ENCODE measurements around the gene VDR.

Gene VDR

DNA sequence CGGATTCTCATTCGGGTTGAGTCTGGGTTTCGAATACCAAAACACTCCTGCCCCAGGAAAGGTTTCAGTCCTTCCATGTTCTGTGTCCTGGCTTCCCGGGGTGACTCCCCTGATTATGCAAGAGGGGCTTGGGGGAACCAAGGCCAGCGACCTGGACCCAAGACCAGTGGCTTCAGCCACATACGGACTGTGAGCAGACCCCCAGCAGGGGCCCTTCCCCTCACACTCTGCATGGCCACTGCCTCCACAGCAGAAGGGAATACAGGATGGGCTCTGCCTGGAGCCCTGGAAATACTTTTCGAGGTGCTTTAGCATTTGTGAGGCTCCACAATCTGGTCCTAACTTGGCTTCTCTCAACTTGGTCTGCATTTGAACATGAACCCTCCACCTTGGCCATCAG lies 104.2 kb downstream of the VDR start:
- FAIRE-seq (no peak), DNase-seq (ENCODE audit: insufficient read length, low spot score) (no peak)
- TF ChIP-seq SPI1 (IDR thresholded peaks at IDR 0.05; ENCODE audit: low read depth, low read length), result no peak
- no peak for TF ChIP-seq POU2F2 (IDR thresholded peaks at IDR 0.05; ENCODE audit: low read depth, low read length)
- TF ChIP-seq POLR2A (IDR thresholded peaks at IDR 0.05; ENCODE audit: low read depth, low read length), result no peak
- no peak for TF ChIP-seq POLR2AphosphoS5 (IDR thresholded peaks at IDR 0.05; ENCODE audit: low read depth, low read length)
- TF ChIP-seq PAX5 (IDR thresholded peaks at IDR 0.05; ENCODE audit: insufficient read depth, low read length, severe bottlenecking), result no peak
- TF ChIP-seq TAF1 (IDR thresholded peaks at IDR 0.05; ENCODE audit: low read depth, low read length), result no peak

DNA sequence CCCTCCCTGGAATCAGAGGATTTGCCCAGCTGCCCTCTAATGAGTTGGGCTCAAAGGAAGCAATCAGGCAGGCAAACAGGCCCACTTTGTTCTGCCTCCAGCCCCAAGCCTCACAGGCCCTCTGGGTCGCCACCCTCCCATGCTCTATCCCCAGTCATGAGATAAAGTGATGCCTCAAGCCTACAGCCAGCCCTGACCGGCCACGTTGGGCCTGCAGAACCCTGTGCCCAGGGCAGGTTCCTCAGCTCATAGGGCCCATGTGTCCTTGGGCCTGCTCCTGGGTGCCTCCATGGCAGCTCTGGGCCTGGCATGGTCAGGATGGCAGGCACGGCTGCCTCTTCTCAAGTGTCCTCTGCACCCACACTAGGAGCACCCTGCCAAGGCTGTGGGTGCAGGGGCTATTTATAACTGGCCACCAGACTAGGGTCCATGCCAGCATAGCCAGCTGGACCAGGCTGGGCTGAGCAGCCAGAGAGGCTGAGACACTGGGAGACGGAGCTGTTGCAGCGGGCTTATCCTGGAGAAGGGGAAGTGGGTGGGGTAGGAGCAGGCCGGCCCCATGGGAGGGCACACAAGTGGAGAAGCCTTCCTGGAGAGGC lies 105.3 kb downstream of the VDR start:
- DNase-seq (ENCODE audit: insufficient read length, low spot score), result no peak
- no peak for FAIRE-seq
- TF ChIP-seq TAF1 (IDR thresholded peaks at IDR 0.05; ENCODE audit: low read depth, low read length) (no peak), SPI1 (IDR thresholded peaks at IDR 0.05; ENCODE audit: low read depth, low read length) (no peak), PAX5 (IDR thresholded peaks at IDR 0.05; ENCODE audit: insufficient read depth, low read length, severe bottlenecking) (no peak), POLR2AphosphoS5 (IDR thresholded peaks at IDR 0.05; ENCODE audit: low read depth, low read length) (no peak), POU2F2 (IDR thresholded peaks at IDR 0.05; ENCODE audit: low read depth, low read length) (no peak)

DNA sequence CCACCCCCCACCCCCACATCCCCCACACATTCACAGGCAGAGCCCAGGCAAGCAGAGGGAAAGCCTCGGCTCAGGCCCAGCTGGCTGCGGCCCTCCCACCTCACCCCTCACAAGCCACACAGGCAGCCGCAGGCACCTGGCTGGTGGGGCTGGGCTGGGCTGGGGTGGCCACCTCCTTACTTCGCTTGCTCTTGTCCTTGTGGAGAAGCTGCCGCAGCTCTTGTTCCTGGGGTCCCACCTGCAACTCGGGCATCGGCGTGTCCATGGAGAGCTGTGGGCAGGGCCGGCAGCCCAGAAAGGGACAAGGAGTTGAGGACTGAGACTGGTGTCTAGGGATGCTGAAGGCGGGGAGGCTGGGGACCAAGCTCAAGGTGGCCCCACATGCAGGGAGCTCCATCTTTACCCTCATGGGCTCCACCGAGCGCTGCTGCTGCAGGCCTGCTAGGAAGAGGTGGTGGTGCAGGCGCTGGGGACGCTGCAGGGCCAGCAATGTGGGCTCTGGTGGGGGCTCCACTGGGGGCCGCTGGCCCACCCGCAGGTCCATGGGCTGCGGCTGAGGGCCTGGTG lies 106.3 kb downstream of the VDR start:
- FAIRE-seq (no peak), DNase-seq (ENCODE audit: insufficient read length, low spot score) (no peak)
- TF ChIP-seq POLR2AphosphoS5 (IDR thresholded peaks at IDR 0.05; ENCODE audit: low read depth, low read length) (no peak), SPI1 (IDR thresholded peaks at IDR 0.05; ENCODE audit: low read depth, low read length) (no peak)

DNA sequence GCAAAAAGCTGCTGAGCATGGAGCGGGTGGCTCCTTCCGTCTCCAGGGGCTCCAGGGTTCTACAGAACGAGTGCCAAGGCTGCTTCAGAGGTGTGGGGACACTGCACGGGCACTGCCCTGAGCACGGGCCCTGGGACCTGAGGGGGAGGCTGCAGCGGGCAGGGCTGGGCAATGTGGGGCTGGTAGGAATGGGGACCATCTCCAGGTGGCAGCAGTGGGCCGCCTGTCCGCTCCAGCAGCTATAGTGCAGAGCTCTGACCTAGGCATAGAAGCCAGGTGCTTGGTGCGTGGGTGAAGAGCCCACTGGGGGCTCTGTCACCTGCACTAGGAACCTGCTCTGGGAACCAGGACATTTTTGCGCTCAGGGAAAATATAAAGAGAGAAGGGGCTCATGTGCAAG lies 107.4 kb downstream of the VDR start:
- FAIRE-seq (peak; percentile 88), DNase-seq (ENCODE audit: insufficient read length, low spot score) (peak; percentile 90)
- no peak for TF ChIP-seq PAX5 (IDR thresholded peaks at IDR 0.05; ENCODE audit: insufficient read depth, low read length, severe bottlenecking)
- no peak for TF ChIP-seq POU2F2 (IDR thresholded peaks at IDR 0.05; ENCODE audit: low read depth, low read length)
- TF ChIP-seq SPI1 (IDR thresholded peaks at IDR 0.05; ENCODE audit: low read depth, low read length), result no peak
- no peak for TF ChIP-seq POLR2A (IDR thresholded peaks at IDR 0.05; ENCODE audit: low read depth, low read length)
- no peak for TF ChIP-seq POLR2AphosphoS5 (IDR thresholded peaks at IDR 0.05; ENCODE audit: low read depth, low read length)
- TF ChIP-seq TAF1 (IDR thresholded peaks at IDR 0.05; ENCODE audit: low read depth, low read length), result no peak

DNA sequence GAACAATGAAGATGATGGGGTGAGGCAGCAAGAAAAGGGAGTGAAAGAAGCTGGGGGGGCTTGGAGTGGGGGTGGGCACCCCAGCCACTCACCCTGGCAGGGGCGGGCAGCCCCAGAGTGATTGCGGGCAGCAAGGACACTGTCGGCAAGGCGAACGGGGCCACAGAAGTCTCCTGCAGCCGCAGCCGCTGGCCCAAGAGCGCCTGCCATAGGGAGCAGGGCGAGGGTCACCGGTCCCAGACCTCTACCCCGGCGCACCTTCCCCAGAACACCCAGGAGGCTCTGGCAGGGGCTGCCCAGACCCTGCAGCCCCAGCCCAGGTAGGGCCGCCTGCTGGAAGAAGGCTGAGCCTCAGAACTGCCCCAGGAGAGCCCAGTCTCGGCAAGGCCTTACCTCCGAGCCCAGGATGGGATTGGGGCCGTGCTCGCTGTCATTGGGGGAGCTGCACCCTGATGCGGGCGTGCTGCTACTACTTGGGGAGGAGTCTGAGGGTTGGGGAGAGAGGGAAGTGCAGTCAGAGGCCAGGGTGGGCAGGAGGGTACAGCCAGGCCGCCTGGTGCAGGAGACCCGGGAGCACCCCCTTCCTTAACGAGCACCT lies 108.9 kb downstream of the VDR start:
- DNase-seq (ENCODE audit: insufficient read length, low spot score), result no peak
- FAIRE-seq, result no peak
- TF ChIP-seq SPI1 (IDR thresholded peaks at IDR 0.05; ENCODE audit: low read depth, low read length) (no peak), POLR2AphosphoS5 (IDR thresholded peaks at IDR 0.05; ENCODE audit: low read depth, low read length) (no peak), PAX5 (IDR thresholded peaks at IDR 0.05; ENCODE audit: insufficient read depth, low read length, severe bottlenecking) (no peak), POU2F2 (IDR thresholded peaks at IDR 0.05; ENCODE audit: low read depth, low read length) (no peak), POLR2A (IDR thresholded peaks at IDR 0.05; ENCODE audit: low read depth, low read length) (no peak), TAF1 (IDR thresholded peaks at IDR 0.05; ENCODE audit: low read depth, low read length) (no peak)

DNA sequence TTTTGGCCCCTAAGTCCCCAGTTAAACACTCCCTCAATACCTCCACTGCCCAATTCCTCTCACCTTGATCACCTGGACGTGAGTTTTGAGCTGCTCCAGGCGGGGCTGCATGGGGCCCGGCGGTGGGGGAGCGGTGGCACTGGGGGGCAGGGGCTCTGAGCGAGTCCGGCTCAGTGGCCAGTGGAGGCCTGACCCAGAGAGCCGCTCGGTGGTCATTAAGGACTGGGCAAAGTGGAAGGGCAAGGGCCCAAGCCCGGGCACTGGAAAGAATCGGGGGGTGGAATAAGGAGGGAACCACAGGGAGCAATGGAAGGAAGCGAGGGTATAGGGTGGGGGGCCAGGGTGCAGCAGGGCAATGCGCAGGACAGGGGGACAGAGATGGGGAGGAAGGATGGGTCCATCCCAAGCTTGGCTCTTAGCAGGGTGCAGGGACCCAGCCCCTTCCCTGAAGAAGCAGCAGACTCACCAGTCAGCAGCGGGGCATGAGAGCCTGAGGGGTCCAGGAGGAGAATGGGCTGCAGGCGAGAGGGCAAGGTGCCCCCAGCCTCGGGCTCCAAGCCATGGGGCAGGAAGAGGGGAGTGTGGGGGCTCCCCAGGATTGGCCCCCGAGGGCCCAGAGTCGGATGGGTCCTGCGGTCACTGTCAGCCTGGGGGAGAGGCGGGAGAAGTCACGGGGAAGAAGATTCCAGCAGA lies 109.5 kb downstream of the VDR start:
- no peak for DNase-seq (ENCODE audit: insufficient read length, low spot score)
- TF ChIP-seq POLR2AphosphoS5 (IDR thresholded peaks at IDR 0.05; ENCODE audit: low read depth, low read length) (no peak), TAF1 (IDR thresholded peaks at IDR 0.05; ENCODE audit: low read depth, low read length) (no peak), POLR2A (IDR thresholded peaks at IDR 0.05; ENCODE audit: low read depth, low read length) (no peak)
- no peak for FAIRE-seq

DNA sequence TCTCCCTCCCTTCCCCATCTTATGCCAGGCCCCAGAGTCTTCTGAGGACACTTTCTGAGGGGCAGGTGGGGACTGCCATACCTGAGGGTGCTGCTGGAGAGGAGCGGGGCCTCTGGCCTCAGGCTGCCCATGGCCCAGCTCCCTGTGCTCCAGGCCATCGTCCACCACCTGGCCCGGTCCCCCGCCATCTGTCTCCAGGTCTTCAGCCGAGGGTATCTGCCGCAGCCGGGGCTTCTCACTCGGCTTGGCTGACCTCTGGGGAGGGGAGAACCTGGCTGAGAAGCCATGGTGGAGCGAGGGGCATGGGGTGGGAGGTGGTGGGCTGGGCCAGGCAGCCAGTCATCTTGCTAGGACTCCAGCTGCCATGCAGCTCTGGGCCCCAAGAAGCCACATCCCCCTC lies 110.1 kb downstream of the VDR start:
- no peak for TF ChIP-seq PAX5 (IDR thresholded peaks at IDR 0.05; ENCODE audit: insufficient read depth, low read length, severe bottlenecking)
- TF ChIP-seq SPI1 (IDR thresholded peaks at IDR 0.05; ENCODE audit: low read depth, low read length), result no peak
- no peak for DNase-seq (ENCODE audit: insufficient read length, low spot score)
- FAIRE-seq, result no peak

DNA sequence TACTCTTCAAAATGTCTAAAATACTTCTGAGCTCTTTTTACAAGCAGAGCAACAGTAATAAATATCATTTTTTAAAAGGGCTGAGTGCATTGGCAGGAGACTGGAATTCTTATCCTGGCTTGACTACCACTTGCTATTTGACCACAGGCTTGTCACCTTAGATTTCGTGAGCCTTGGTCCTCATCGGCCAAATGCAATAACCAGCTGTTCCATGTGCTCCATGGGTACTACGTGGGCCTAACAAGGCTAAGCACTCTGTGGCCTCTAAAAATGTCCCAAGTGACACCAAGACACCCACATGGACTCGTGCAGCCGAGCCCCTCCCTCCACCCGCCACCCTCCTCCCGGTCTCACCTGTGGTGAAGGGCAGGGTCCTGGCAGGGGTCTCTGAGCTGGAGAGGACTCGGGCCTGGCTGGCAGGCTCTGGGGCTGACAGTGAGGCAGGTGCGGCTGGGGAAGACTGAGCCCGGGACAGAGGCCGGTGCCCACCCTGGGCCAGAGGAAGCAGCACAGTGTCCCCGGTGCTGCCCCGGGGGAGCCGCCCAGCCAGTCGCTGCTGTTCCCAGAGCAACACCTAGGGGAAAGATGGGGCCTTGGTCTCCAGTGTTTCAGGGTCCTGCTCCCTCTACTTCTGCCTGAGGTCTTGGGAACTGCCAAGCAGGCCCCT lies 111.6 kb downstream of the VDR start:
- DNase-seq (ENCODE audit: insufficient read length, low spot score) (no peak), FAIRE-seq (no peak)
- no peak for TF ChIP-seq POLR2AphosphoS5 (IDR thresholded peaks at IDR 0.05; ENCODE audit: low read depth, low read length)
- no peak for TF ChIP-seq POU2F2 (IDR thresholded peaks at IDR 0.05; ENCODE audit: low read depth, low read length)
- no peak for TF ChIP-seq PAX5 (IDR thresholded peaks at IDR 0.05; ENCODE audit: insufficient read depth, low read length, severe bottlenecking)
- no peak for TF ChIP-seq POLR2A (IDR thresholded peaks at IDR 0.05; ENCODE audit: low read depth, low read length)
- TF ChIP-seq TAF1 (IDR thresholded peaks at IDR 0.05; ENCODE audit: low read depth, low read length), result no peak
- TF ChIP-seq SPI1 (IDR thresholded peaks at IDR 0.05; ENCODE audit: low read depth, low read length), result no peak

DNA sequence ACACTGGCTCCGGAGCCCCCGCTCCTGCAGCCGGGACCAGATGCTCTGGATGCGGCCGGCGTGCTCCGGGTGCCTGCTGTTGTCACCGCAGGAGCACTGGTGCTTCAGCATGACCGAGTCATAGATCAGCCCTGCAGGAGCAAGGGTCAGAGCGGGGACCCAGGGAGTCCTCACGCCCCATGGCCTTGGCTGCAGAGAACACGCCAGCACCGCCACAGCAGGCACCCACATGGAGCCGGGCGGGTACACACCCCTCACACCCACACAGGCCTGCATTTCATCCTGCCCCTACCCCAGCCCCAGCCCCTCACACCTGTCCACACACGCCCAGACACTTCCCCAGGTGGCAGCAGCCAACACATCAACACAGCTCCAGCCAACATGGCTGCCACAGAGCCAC lies 112.9 kb downstream of the VDR start:
- FAIRE-seq (no peak), DNase-seq (ENCODE audit: insufficient read length, low spot score) (no peak)
- TF ChIP-seq POU2F2 (IDR thresholded peaks at IDR 0.05; ENCODE audit: low read depth, low read length) (no peak), PAX5 (IDR thresholded peaks at IDR 0.05; ENCODE audit: insufficient read depth, low read length, severe bottlenecking) (no peak), TAF1 (IDR thresholded peaks at IDR 0.05; ENCODE audit: low read depth, low read length) (no peak), POLR2A (IDR thresholded peaks at IDR 0.05; ENCODE audit: low read depth, low read length) (no peak), POLR2AphosphoS5 (IDR thresholded peaks at IDR 0.05; ENCODE audit: low read depth, low read length) (no peak), SPI1 (IDR thresholded peaks at IDR 0.05; ENCODE audit: low read depth, low read length) (no peak)
